ENCODE results near the gene MRPS15. TPM values are rescaled to one million over a fixed set of nuclear protein-coding genes. Genes with fewer than 3 reads are reported as not detected.

MRPS15 gene
- total RNA-seq, 4 donors from 2014 or later: 106 to 215 (median 160) TPM

GRCh38 chr1:36475910-36476604, 11.9 kb upstream of the MRPS15 start:
- in situ Hi-C loops (cut with MboI; ENCODE audit: low sequenced_read_pairs in 4 of 4): no loop called here

DNA sequence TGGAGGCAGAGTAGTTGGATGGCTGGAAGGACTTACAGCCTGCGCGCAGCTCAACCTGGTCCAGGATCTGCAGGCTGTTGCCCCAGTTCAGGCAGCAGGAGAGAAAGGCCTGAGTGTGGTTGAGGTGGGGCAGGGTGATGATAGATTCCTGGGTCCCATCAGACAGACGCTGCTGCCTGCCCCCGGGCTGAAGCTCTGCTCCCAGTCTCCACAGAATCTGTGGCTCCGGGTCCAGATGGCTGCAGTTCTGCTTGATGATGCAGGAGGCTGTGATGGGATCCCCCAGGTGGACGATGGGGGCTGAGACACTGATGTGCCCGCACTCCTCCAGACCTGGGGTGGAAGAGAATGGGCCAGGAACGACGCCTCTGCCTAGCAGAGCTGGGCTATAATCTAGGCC, 11.2 kb upstream of the MRPS15 start:
- TF ChIP-seq, protein P1, sequence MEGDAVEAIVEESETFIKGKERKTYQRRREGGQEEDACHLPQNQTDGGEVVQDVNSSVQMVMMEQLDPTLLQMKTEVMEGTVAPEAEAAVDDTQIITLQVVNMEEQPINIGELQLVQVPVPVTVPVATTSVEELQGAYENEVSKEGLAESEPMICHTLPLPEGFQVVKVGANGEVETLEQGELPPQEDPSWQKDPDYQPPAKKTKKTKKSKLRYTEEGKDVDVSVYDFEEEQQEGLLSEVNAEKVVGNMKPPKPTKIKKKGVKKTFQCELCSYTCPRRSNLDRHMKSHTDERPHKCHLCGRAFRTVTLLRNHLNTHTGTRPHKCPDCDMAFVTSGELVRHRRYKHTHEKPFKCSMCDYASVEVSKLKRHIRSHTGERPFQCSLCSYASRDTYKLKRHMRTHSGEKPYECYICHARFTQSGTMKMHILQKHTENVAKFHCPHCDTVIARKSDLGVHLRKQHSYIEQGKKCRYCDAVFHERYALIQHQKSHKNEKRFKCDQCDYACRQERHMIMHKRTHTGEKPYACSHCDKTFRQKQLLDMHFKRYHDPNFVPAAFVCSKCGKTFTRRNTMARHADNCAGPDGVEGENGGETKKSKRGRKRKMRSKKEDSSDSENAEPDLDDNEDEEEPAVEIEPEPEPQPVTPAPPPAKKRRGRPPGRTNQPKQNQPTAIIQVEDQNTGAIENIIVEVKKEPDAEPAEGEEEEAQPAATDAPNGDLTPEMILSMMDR (IDR thresholded peaks at IDR 0.05 in 4 of 5, conservative IDR thresholded peaks at IDR 0.05 in 1 of 5): no peak
- no peak for TF ChIP-seq POLR2A (IDR thresholded peaks at IDR 0.05)
- Histone ChIP-seq H3K27ac (no peak overlapping the region), H3K36me3 (no peaks in the 10 kb centered on the region), H3K27me3 (no peaks in the 10 kb centered on the region), H3K4me3 (no peak overlapping the region), H3K4me1 (no peaks in the 10 kb centered on the region), H3K9me3 (no peaks in the 10 kb centered on the region)
- in situ Hi-C loops (cut with MboI; ENCODE audit: low sequenced_read_pairs in 4 of 4) (no loop called here), intact Hi-C loops (cut with DNase I; ENCODE audit: low total_unique reads) (no loop called here)
- DNase-seq (no peak), ATAC-seq (no peak)

More at GRCh38 chr1:36475910-36476604, 11.9 kb upstream of the MRPS15 start:
- Histone ChIP-seq H3K27me3 (no peaks in the 10 kb centered on the region), H3K9me3 (no peaks in the 10 kb centered on the region), H3K4me3 (no peak overlapping the region), H3K27ac (no peak overlapping the region), H3K4me1 (no peaks in the 10 kb centered on the region), H3K36me3 (no peaks in the 10 kb centered on the region)
- intact Hi-C loops (cut with DNase I; ENCODE audit: low total_unique reads): no loop called here
- TF ChIP-seq, protein P1 (IDR thresholded peaks at IDR 0.05 in 4 of 5, conservative IDR thresholded peaks at IDR 0.05 in 1 of 5): no peak
- TF ChIP-seq POLR2A (IDR thresholded peaks at IDR 0.05): no peak
- ATAC-seq (no peak), DNase-seq (no peak)

DNA sequence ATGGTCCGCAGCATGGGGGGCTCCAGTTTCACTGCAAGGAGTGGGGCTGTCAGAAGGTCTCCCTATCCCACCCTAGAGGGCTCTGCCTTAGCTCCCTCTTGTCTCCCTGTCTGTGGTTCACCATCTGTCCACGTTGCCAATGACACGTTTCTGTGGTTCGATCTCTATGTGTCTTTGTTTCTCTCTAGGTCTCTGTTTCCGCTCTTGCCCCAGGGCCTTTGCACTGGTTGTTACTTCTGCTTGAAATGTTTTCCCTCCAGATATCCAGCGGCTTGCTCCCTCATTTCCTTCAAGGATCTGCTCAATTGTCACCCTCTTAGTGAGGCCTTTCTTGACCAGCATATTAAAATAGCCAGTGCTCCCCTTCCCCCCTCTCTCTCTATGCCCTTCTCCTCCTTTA, 8.5 kb upstream of the MRPS15 start:
- in situ Hi-C loops (cut with MboI; ENCODE audit: low sequenced_read_pairs in 4 of 4): no loop called here
- Histone ChIP-seq H3K4me1 (no peaks in the 10 kb centered on the region), H3K9me3 (no peaks in the 10 kb centered on the region), H3K4me3 (no peak overlapping the region), H3K36me3 (no peaks in the 10 kb centered on the region), H3K27me3 (no peaks in the 10 kb centered on the region), H3K27ac (no peak overlapping the region)
- DNase-seq (no peak), ATAC-seq (no peak)
- no peak for TF ChIP-seq POLR2A (IDR thresholded peaks at IDR 0.05)
- TF ChIP-seq, protein P1 (IDR thresholded peaks at IDR 0.05 in 4 of 5, conservative IDR thresholded peaks at IDR 0.05 in 1 of 5): no peak
- intact Hi-C loops (cut with DNase I; ENCODE audit: low total_unique reads): no loop called here

DNA sequence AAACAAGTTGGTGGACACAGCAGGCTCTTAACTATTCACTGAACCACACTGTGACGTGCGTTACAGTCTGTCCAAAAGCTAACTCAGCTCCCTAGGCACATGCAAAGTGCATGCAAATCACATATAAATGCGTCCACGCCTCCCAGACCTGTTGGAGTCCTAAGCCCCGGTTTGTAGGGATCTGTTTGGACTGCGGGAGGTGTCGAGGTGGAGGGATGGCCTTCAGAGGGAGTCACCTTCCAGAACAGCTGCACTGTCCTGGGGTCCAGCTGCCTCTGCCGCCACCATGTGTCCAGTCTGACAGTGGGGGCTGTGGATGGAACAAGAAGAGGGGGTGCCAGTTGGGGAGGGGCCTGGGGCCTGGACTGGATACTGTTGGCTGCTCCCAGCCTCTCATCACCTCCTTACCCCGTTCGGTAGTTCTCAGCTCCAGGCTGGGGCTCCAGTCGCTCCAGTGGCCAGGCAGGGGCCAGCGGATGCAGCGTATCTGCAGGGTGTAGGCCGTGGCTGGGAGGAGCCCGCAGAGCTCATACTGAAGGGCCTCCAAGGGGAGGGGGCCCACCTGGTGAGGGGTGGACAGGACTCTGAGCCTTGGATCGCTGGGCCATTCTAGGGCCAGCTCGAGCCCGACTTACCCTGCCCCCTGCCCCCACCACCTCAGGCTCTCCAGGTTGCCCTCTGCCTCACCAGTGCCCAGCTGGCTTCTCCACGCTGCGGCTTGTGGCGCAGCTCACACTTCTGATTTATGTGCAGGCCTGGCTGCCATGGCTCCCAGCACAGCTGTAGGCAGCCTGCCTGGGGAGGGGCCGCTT, 7.9 kb upstream of the MRPS15 start:
- in situ Hi-C loops (cut with MboI; ENCODE audit: low sequenced_read_pairs in 4 of 4) (no loop called here), intact Hi-C loops (cut with DNase I; ENCODE audit: low total_unique reads) (no loop called here)
- Histone ChIP-seq H3K4me1 (no peaks in the 10 kb centered on the region), H3K27ac (no peak overlapping the region), H3K4me3 (no peak overlapping the region), H3K36me3 (no peaks in the 10 kb centered on the region), H3K9me3 (no peaks in the 10 kb centered on the region), H3K27me3 (no peaks in the 10 kb centered on the region)
- no peak for TF ChIP-seq POLR2A (IDR thresholded peaks at IDR 0.05)
- TF ChIP-seq, protein P1 (IDR thresholded peaks at IDR 0.05 in 4 of 5, conservative IDR thresholded peaks at IDR 0.05 in 1 of 5): no peak
- DNase-seq (no peak), ATAC-seq (no peak)
